Mucosa of descending colon (tissue), 3 donors: ENCODE data around the gene FOXM1. TPM values are rescaled to one million over a fixed set of nuclear protein-coding genes. Genes with fewer than 3 reads are reported as not detected.
A peak's percentile ranks its signal among the peaks of the same experiment; 100 is the strongest.

Source experiments
- ATAC-seq: fragments of 200-7000 bp; cut with Tn5 transposase; one replicate; pipeline ENCODE4 v1.9.1; 2020; ENCODE audit warnings: mild to moderate bottlenecking, moderate library complexity
- DNase-seq, 3 donors: peaks; one replicate each; pipeline ENCODE4 v3.0.0-alpha.2; 2020
- H3K36me3 ChIP-seq: fragments of 200-600 bp; one replicate; pipeline ENCODE4 v1.8.0; 2021; ENCODE audit warnings: low read depth, mild to moderate bottlenecking
- H3K4me1 ChIP-seq: fragments of 200-600 bp; one replicate; pipeline ENCODE4 v1.8.0; 2021; ENCODE audit warnings: low read depth, mild to moderate bottlenecking
- H3K4me3 ChIP-seq: fragments of 200-600 bp; one replicate; pipeline ENCODE4 v1.8.0; 2021; ENCODE audit warnings: mild to moderate bottlenecking
- H3K9me3 ChIP-seq: fragments of 200-600 bp; one replicate; pipeline ENCODE4 v1.8.0; 2021; ENCODE audit warnings: mild to moderate bottlenecking
- intact Hi-C, 2 donors: fragments of 100-400 bp; cut with DNase I in 1 of 2; cut with micrococcal nuclease in 1 of 2; formaldehyde crosslinking; loops; one replicate each; pipeline versions ENCODE4 v1.11.0 to v1.11.1; 2022; cut with DNase I, micrococcal nuclease
- total RNA-seq, 3 donors: library from RNA; stranded (reverse); fragmentation: NEBNext Ultra II Directional in 2 of 3; extraction: Animal tissue kit (Norgen Biotek cat#: 25700) in 2 of 3; gene quantifications; one replicate each; pipeline versions ENCODE4 v1.2.1 to v1.2.4, GENCODE V29; 2021 to 2023
- TF ChIP-seq, protein P1 (sequence below): fragments of 200-600 bp; IDR thresholded peaks from one replicate; pipeline ENCODE4 v1.8.0; 2022; ENCODE audit warnings: antibody characterized with exemption, mild to moderate bottlenecking
- donor health status: DM: no; HTN: no; CAD: no; lungs with moderate emphysema.
- donor health status: DM: no; HTN: no; CAD: no.
- donor health status: DM: no; HTN: yes; CAD: no.

The FOXM1 gene
- total RNA-seq, 3 donors from 2014 or later = 6.3 to 30.0 (median 7.7) TPM

DNA sequence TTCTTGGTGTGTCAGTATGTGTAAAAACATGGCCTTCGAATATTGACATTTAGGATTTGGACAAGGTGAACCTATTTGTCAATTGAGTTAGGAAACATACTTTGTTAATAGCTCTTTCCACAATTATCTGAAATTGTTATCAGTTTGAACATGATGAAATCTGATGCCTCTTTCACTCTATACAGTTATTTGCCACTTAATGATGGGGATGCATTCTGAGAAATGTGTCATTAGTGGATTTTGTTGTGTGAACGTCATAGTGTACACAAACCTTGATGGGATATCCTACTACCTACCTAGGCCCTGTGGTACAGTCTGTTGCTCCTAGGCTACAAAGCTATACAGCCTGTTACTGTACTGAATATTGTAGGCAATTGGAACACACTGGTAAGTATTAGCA is 18.5 kb upstream of the FOXM1 start:
- H3K4me1 ChIP-seq = no peaks in the 10 kb centered on the region
- intact Hi-C loops = no loop called here
- no peaks in the 10 kb centered on the region for H3K36me3 ChIP-seq
- TF ChIP-seq, protein P1, sequence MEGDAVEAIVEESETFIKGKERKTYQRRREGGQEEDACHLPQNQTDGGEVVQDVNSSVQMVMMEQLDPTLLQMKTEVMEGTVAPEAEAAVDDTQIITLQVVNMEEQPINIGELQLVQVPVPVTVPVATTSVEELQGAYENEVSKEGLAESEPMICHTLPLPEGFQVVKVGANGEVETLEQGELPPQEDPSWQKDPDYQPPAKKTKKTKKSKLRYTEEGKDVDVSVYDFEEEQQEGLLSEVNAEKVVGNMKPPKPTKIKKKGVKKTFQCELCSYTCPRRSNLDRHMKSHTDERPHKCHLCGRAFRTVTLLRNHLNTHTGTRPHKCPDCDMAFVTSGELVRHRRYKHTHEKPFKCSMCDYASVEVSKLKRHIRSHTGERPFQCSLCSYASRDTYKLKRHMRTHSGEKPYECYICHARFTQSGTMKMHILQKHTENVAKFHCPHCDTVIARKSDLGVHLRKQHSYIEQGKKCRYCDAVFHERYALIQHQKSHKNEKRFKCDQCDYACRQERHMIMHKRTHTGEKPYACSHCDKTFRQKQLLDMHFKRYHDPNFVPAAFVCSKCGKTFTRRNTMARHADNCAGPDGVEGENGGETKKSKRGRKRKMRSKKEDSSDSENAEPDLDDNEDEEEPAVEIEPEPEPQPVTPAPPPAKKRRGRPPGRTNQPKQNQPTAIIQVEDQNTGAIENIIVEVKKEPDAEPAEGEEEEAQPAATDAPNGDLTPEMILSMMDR = no peak
- DNase-seq = no peak
- no peak for ATAC-seq
- H3K4me3 ChIP-seq = no peak overlapping the region
- H3K9me3 ChIP-seq = no peaks in the 10 kb centered on the region

DNA sequence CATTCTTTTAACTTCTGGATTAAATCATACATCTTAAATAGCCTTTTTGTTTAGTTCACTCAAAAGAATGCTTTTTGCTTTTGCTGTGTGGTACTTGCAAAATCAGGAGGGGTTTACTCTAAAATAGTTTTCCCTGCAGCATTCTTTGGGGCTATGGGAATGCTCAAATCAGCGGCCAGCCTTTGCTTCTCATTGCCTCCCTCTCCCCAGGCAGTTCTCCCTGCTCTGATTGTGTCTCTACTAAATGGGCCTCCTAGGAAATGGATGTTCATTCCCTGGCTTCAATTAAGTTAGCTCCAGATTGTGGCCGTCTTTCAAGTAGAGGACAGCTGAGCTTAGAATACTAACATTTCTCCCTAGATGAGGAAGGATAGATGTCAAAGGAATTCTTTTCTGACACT is 18.1 kb upstream of the FOXM1 start:
- no peak for DNase-seq

DNA sequence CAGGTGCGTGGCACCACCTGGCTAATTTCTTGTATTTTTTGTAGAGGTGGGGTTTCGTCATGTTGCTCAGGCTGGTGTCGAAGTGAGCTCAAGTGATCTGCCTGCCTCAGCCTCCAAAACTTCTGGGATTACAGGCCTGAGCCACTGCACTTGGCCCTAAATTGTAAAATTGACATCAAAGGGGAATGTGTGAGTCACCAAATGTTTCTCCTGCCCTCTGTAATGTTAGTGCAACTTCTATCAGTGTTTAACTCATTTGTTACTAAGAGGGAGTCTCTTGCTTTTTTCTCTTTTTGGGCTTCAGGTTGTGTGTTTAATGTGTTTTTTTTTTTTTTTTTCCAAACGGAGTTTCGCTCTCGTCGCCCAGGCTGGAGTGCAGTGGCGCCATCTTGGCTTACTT is 16.0 kb upstream of the FOXM1 start:
- intact Hi-C loops = no loop called here
- TF ChIP-seq, protein P1 = no peak
- no peak for ATAC-seq
- no peaks in the 10 kb centered on the region for H3K9me3 ChIP-seq
- DNase-seq = no peak
- no peak overlapping the region for H3K4me3 ChIP-seq
- H3K4me1 ChIP-seq = no peaks in the 10 kb centered on the region
- H3K36me3 ChIP-seq = no peaks in the 10 kb centered on the region

More for the DNA sequence above, 18.1 kb upstream of the FOXM1 start:
- Histone ChIP-seq H3K36me3 (no peaks in the 10 kb centered on the region), H3K4me3 (no peak overlapping the region), H3K4me1 (no peaks in the 10 kb centered on the region), H3K9me3 (no peaks in the 10 kb centered on the region)
- ATAC-seq = no peak
- TF ChIP-seq, protein P1 = no peak
- intact Hi-C loops = no loop called here

DNA sequence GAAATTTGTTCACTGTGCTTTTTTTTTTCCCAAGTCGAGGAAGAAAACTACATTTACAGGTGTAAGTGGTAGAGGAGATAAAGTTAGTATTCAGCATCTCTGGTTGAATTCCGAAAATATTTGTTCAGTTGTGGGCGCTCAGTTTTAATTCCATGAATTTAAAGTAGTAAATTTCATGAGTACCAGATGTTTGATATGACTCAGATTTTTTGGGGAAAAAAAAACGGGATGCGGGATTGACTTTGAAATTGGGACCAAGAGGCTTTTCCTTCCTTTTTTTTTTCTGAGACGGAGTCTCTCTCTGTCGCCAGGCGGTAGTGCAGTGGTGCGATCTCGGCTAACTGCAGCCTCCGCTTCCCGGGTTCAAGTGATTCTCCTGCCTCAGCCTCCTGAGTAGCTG is 15.3 kb upstream of the FOXM1 start:
- no peak for ATAC-seq
- no peaks in the 10 kb centered on the region for H3K9me3 ChIP-seq
- no peak for DNase-seq
- TF ChIP-seq, protein P1 = no peak
- H3K4me1 ChIP-seq = no peaks in the 10 kb centered on the region
- no peaks in the 10 kb centered on the region for H3K36me3 ChIP-seq
- H3K4me3 ChIP-seq = no peak overlapping the region
- intact Hi-C loops = no loop called here

DNA sequence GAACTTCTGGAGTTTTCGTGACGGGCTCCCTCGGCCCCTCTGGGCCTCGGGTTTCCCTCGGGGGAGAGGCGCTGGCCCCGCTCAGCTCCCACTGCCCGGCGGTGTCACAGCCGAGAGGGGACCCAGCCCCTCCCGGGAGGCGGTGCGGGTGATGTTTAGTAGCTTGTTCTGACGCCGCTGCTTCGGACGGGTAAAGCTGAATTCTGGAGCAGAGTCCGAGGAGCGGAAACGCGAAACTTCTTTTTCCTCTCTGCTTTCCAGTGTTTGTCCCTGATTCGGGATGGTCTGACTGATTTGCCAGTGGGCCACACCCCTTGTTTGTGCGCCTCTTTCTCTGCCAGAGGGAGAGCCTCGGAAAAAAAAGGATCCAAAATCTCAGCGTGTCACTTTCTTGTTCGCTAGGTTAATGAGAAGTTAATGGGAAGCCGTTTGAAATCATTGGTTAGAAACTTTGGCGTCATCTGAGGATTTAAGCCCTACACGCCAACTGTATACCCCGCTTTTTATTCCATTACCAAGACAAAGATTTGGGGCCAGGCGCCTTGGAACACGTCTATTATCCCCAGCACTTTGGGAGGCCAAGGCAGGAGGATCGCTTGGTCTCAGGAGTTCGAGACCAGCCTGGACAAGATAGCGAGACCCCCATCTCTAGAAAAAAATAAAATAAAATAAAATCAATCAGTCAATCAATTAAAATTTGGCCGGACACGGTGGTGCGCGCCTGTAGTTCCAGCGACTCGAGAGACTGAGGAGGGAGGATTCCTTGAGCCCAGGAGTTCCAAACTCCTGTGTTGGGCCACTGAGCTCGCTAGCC is 14.5 kb upstream of the FOXM1 start:
- no peaks in the 10 kb centered on the region for H3K36me3 ChIP-seq
- H3K4me3 ChIP-seq = peak overlapping the region; percentile 91
- TF ChIP-seq, protein P1 = no peak
- H3K9me3 ChIP-seq = no peaks in the 10 kb centered on the region
- DNase-seq (peak in 2 of 3 donors; percentile 55 to 72), ATAC-seq (peak; percentile 34)
- intact Hi-C loops = no loop called here
- no peaks in the 10 kb centered on the region for H3K4me1 ChIP-seq
